Measurements from ENCODE around the gene EVA1A. TPM values are rescaled to one million over a fixed set of nuclear protein-coding genes. Genes with fewer than 3 reads are reported as not detected.

Gene EVA1A
- total and polyA plus RNA-seq, 2 experiments from 2014 or later = 4.6 to 7.9 TPM

GRCh38 chr2:75540994-75541393 lies 19.7 kb downstream of the EVA1A start:
- H3K79me2 ChIP-seq (replicated peaks; ENCODE audit: insufficient read depth) = no peaks in the 10 kb centered on the region
- no peak overlapping the region for H2AFZ ChIP-seq
- H3K27me3 ChIP-seq (ENCODE audit: insufficient read depth) = no peaks in the 10 kb centered on the region
- H3K4me2 ChIP-seq = no peak overlapping the region
- no peaks in the 10 kb centered on the region for H4K20me1 ChIP-seq (replicated peaks; ENCODE audit: insufficient read depth)
- Mint-ChIP-seq H3K27me3 (ENCODE audit: insufficient read depth, low read depth, poor library complexity) (no peaks in the 10 kb centered on the region), H3K27ac (no peak overlapping the region), H3K36me3 (ENCODE audit: low read depth) (peaks cover 11% of the 10 kb centered on the region), H3K4me1 (no peaks in the 10 kb centered on the region), H3K9me3 (no peaks in the 10 kb centered on the region), H3K4me3 (no peak overlapping the region)
- no peaks in the 10 kb centered on the region for H3F3A ChIP-seq (replicated peaks; ENCODE audit: low read depth)
- H3K9me2 ChIP-seq (ENCODE audit: insufficient read depth) = 0 out of 2 replicates have a peak, but pooled peaks cover 2% of the 10 kb centered on the region
- no peaks in the 10 kb centered on the region for H3K36me3 ChIP-seq (ENCODE audit: insufficient read depth)
- ATAC-seq = no peak
- no peak for DNase-seq (ENCODE audit: low spot score)
- H3K4me1 ChIP-seq (ENCODE audit: insufficient read depth) = no peaks in the 10 kb centered on the region
- no peak overlapping the region for H3K4me3 ChIP-seq
- no peak overlapping the region for H3K27ac ChIP-seq (ENCODE audit: low read depth)
- TF ChIP-seq ZNF114 (CRISPR knock-in tag; IDR thresholded peaks at IDR 0.05) (no peak), ZNF331 (CRISPR knock-in tag; IDR thresholded peaks at IDR 0.05; ENCODE audit: low read depth) (no peak), JUNB (IDR thresholded peaks at IDR 0.05; ENCODE audit: unreplicated experiment) (no peak), ETS1 (IDR thresholded peaks at IDR 0.05) (no peak), ZNF462 (CRISPR knock-in tag; IDR thresholded peaks at IDR 0.05) (no peak), POLR2AphosphoS5 (IDR thresholded peaks at IDR 0.05; ENCODE audit: low read depth) (no peak), NANOG (IDR thresholded peaks at IDR 0.05; ENCODE audit: borderline replicate concordance) (no peak), EZH2phosphoT487 (IDR thresholded peaks at IDR 0.05; ENCODE audit: unreplicated experiment) (no peak), CREB1 (CRISPR knock-in tag; IDR thresholded peaks at IDR 0.05; ENCODE audit: low read depth) (no peak), EZH2 (IDR thresholded peaks at IDR 0.05; ENCODE audit: low read depth, unreplicated experiment) (no peak), CTCF (conservative IDR thresholded peaks at IDR 0.05; ENCODE audit: low read depth in 2 of 2) (no peak)
- TF ChIP-seq, protein P1, sequence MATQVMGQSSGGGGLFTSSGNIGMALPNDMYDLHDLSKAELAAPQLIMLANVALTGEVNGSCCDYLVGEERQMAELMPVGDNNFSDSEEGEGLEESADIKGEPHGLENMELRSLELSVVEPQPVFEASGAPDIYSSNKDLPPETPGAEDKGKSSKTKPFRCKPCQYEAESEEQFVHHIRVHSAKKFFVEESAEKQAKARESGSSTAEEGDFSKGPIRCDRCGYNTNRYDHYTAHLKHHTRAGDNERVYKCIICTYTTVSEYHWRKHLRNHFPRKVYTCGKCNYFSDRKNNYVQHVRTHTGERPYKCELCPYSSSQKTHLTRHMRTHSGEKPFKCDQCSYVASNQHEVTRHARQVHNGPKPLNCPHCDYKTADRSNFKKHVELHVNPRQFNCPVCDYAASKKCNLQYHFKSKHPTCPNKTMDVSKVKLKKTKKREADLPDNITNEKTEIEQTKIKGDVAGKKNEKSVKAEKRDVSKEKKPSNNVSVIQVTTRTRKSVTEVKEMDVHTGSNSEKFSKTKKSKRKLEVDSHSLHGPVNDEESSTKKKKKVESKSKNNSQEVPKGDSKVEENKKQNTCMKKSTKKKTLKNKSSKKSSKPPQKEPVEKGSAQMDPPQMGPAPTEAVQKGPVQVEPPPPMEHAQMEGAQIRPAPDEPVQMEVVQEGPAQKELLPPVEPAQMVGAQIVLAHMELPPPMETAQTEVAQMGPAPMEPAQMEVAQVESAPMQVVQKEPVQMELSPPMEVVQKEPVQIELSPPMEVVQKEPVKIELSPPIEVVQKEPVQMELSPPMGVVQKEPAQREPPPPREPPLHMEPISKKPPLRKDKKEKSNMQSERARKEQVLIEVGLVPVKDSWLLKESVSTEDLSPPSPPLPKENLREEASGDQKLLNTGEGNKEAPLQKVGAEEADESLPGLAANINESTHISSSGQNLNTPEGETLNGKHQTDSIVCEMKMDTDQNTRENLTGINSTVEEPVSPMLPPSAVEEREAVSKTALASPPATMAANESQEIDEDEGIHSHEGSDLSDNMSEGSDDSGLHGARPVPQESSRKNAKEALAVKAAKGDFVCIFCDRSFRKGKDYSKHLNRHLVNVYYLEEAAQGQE (IDR thresholded peaks at IDR 0.05; ENCODE audit: unreplicated experiment) = no peak
